Transverse colon (tissue), 4 donors: ENCODE results near the gene OTOF. TPM values are rescaled to one million over a fixed set of nuclear protein-coding genes. Genes with fewer than 3 reads are reported as not detected.

Experiments used
- DNase-seq: peaks from one replicate; pipeline ENCODE4 v3.0.0-alpha.2; 2019
- H3K27ac ChIP-seq, 4 donors: fragments of 200-600 bp; sonication (generic); 2 replicates each; pipeline ENCODE4 v1.5.1; 2016 to 2018; ENCODE audit warnings: inconsistent platforms in 4 of 4
- H3K27me3 ChIP-seq: fragments of 200-600 bp; sonication (generic); 2 replicates; pipeline ENCODE4 v1.5.1; 2017; ENCODE audit warnings: inconsistent platforms
- H3K36me3 ChIP-seq, 4 donors: fragments of 200-600 bp; sonication (generic); 2 replicates each; pipeline ENCODE4 v1.5.1; 2017 to 2019; ENCODE audit warnings: inconsistent platforms in 4 of 4
- H3K4me1 ChIP-seq, 4 donors: fragments of 200-600 bp; sonication (generic); 2 replicates each; pipeline ENCODE4 v1.5.1; 2017 to 2020; ENCODE audit warnings: inconsistent platforms in 4 of 4
- H3K4me3 ChIP-seq, 4 donors: fragments of 200-600 bp; sonication (generic); 1 replicate in 1 of 4; 2 replicates in 3 of 4; pipeline versions ENCODE4 v1.5.1 to v1.6.1; 2017 to 2019; ENCODE audit warnings: inconsistent platforms in 4 of 4
- H3K9me3 ChIP-seq, 2 donors: fragments of 200-600 bp; sonication (generic); 2 replicates each; pipeline ENCODE4 v1.5.1; 2017 to 2019; ENCODE audit warnings: inconsistent platforms in 2 of 2
- CTCF ChIP-seq, 5 experiments: fragments of 200-600 bp in 3 of 5; fragments of 450-650 bp in 2 of 5; sonication (generic) in 3 of 5; IDR thresholded peaks; 1 replicate in 2 of 5; 2 replicates in 3 of 5; pipeline ENCODE4 v1.5.1; 2016 to 2017; ENCODE audit warnings: antibody characterized with exemption in 5 of 5, inconsistent platforms in 3 of 5, mild to moderate bottlenecking in 2 of 5, moderate library complexity in 1 of 5
- EP300 ChIP-seq: sonication (generic); formaldehyde crosslinking; IDR thresholded peaks from one replicate; pipeline ENCODE4 v1.6.1; 2017; ENCODE audit warnings: antibody characterized with exemption, low read depth
- POLR2A ChIP-seq: fragments of 450-650 bp; IDR thresholded peaks from one replicate; pipeline ENCODE4 v1.6.1; 2016; ENCODE audit warnings: antibody characterized with exemption, mild to moderate bottlenecking, moderate library complexity
- POLR2AphosphoS5 ChIP-seq, 3 donors: sonication (generic); formaldehyde crosslinking; IDR thresholded peaks; one replicate each; pipeline ENCODE4 v1.6.1; 2016; ENCODE audit warnings: antibody characterized with exemption in 3 of 3
- WGBS, 2 donors: methylation state at CpG; one replicate each; pipeline ENCODE4 v1.1.5; 2018; ENCODE audit warnings: low coverage in 1 of 2; 5-methylcytosine and 5-hydroxymethylcytosine counted together
- in situ Hi-C, 4 donors: fragments of 200-750 bp; cut with MboI; loops; one replicate each; pipeline versions ENCODE4 v1.15.0 to v1.15.1; 2017; ENCODE audit warnings: low sequenced_read_pairs in 3 of 4, low pct_ligation_motif_present in 1 of 4, low pct_unique_long_range_greater_than_20kb in 1 of 4
- intact Hi-C: fragments of 100-400 bp; cut with DNase I; formaldehyde crosslinking; loops from one replicate; pipeline ENCODE4 v1.15.1; 2023; ENCODE audit warnings: low total_unique reads
- total RNA-seq, 4 donors: library from RNA; depleted of rRNA; stranded (reverse); fragments of >200 nt; gene quantifications; one replicate each; pipeline ENCODE4 v1.1.0, GENCODE V29; 2016

OTOF gene
- total RNA-seq = under 1 TPM in 1 of 4 donors, not detected in 3; 0.37 TPM

- H3K9me3 ChIP-seq = no peaks in the 10 kb centered on the region
- H3K4me1 ChIP-seq = no peaks in the 10 kb centered on the region
- intact Hi-C loops = no loop called here
- no peaks in the 10 kb centered on the region for H3K27me3 ChIP-seq
- H3K36me3 ChIP-seq = no peaks in the 10 kb centered on the region
- no peak within 1 kb of the TSS for H3K4me3 ChIP-seq
- DNase-seq = no peak
- H3K27ac ChIP-seq = no peak within 1 kb of the TSS
- WGBS, 2 donors = 40 to 42% methylated on average over 2 of the region's 3 CpGs
- in situ Hi-C loops = no loop called here
- no peak for TF ChIP-seq EP300
- no peak for TF ChIP-seq POLR2A
- TF ChIP-seq POLR2AphosphoS5 (IDR thresholded peaks at IDR 0.05) = no peak
- no peak for TF ChIP-seq CTCF (IDR thresholded peaks at IDR 0.05)
Measured at GRCh38 chr2:26477911-26478253, at the start of gene OTOF. Gene OTOF (minus strand): TSS chr2:26478124.

- TF ChIP-seq CTCF (IDR thresholded peaks at IDR 0.05) (no peak), POLR2A (no peak), EP300 (no peak), POLR2AphosphoS5 (IDR thresholded peaks at IDR 0.05) (no peak)
- Histone ChIP-seq H3K4me1 (no peaks in the 10 kb centered on the region), H3K9me3 (no peaks in the 10 kb centered on the region), H3K36me3 (no peaks in the 10 kb centered on the region), H3K4me3 (no peak overlapping the region), H3K27ac (no peak overlapping the region), H3K27me3 (no peaks in the 10 kb centered on the region)
- in situ Hi-C loops = no loop called here
- WGBS, 2 donors = 57 to 76% methylated on average over 1 to 2 of the region's 2 CpGs
- intact Hi-C loops = no loop called here
- DNase-seq = no peak
Measured at GRCh38 chr2:26526589-26526988, 48.7 kb upstream of the OTOF start.

- Histone ChIP-seq H3K27ac (no peak overlapping the region), H3K27me3 (no peaks in the 10 kb centered on the region), H3K9me3 (no peaks in the 10 kb centered on the region), H3K36me3 (no peaks in the 10 kb centered on the region), H3K4me1 (no peaks in the 10 kb centered on the region), H3K4me3 (no peak overlapping the region)
- in situ Hi-C loops (no loop called here), intact Hi-C loops (no loop called here)
- WGBS, 2 donors = 79 to 83% methylated on average over 1 of the region's 1 CpG
- DNase-seq = no peak
- no peak for TF ChIP-seq CTCF (IDR thresholded peaks at IDR 0.05)
- TF ChIP-seq POLR2AphosphoS5 (IDR thresholded peaks at IDR 0.05) = no peak
- TF ChIP-seq EP300 = no peak
- TF ChIP-seq POLR2A = no peak
Measured at GRCh38 chr2:26526105-26526504, 48.2 kb upstream of the OTOF start.

- Histone ChIP-seq H3K4me1 (no peaks in the 10 kb centered on the region), H3K36me3 (no peaks in the 10 kb centered on the region), H3K27me3 (peaks cover 6% of the 10 kb centered on the region), H3K9me3 (no peaks in the 10 kb centered on the region), H3K27ac (no peak overlapping the region), H3K4me3 (no peak overlapping the region)
- TF ChIP-seq POLR2A = no peak
- TF ChIP-seq POLR2AphosphoS5 (IDR thresholded peaks at IDR 0.05) = no peak
- TF ChIP-seq EP300 = no peak
- no peak for TF ChIP-seq CTCF (IDR thresholded peaks at IDR 0.05)
- in situ Hi-C loops = no loop called here
- intact Hi-C loops = no loop called here
- DNase-seq = peak; percentile 1
Measured at GRCh38 chr2:26523750-26524149, 45.8 kb upstream of the OTOF start.
